ENCODE measurements around the gene MTFP1.

Gene MTFP1

GRCh38 chr22:30433773-30434172 is 8.2 kb downstream of the MTFP1 start:
- H3K4me3 ChIP-seq, result no peak overlapping the region
- H3K4me1 ChIP-seq, result peaks cover 23% of the 10 kb centered on the region
- H3K9me3 ChIP-seq, result peaks cover 11% of the 10 kb centered on the region; the same call in 1 of the 2 replicates
- no peak overlapping the region for H3K4me2 ChIP-seq
- H4K20me1 ChIP-seq, result 0 out of 2 replicates have a peak, but pooled peaks cover under 1% of the 10 kb centered on the region
- no peak overlapping the region for H3K9ac ChIP-seq
- no peaks in the 10 kb centered on the region for H3K27me3 ChIP-seq
- H3K27ac ChIP-seq, result no peak overlapping the region
- peaks cover 20% of the 10 kb centered on the region for H3K36me3 ChIP-seq
- no peak for TF ChIP-seq Cebpa-rat (IDR thresholded peaks at IDR 0.05)

DNA sequence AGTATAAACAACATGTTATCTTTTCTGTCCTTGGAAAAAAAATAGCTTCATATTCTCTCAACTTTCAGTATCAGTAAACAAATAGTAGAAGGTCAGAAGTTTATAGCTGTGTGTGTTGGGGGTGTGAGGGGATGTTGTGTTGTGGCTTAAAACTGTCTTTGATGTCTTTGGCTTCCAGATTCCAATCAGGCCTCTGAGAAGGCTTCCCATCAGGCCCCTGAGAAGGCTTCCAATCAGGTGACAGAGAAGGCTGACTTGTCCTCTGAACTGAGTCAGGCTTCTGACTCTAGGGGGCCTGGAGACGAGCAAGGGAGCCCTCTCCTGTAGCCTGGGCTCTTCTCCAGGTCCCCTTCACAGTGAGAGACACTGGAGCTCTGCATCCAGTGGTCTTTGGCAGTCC is 9.3 kb downstream of the MTFP1 start:
- Histone ChIP-seq H3K4me1 (peaks cover 23% of the 10 kb centered on the region), H3K27ac (peak overlapping the region; percentile 47), H3K4me3 (peak overlapping the region; percentile 39), H3K9ac (no peak overlapping the region), H3K36me3 (peaks cover 9% of the 10 kb centered on the region), H4K20me1 (no peaks in the 10 kb centered on the region), H3K27me3 (no peaks in the 10 kb centered on the region), H3K9me3 (peaks cover 11% of the 10 kb centered on the region; the same call in 1 of the 2 replicates), H3K4me2 (peak overlapping the region; percentile 67)
- no peak for TF ChIP-seq Cebpa-rat (IDR thresholded peaks at IDR 0.05)

- Histone ChIP-seq H3K36me3 (0 out of 2 replicates have a peak, but pooled peaks cover 5% of the 10 kb centered on the region), H3K4me2 (peak overlapping the region; percentile 67), H3K9me3 (peaks cover 11% of the 10 kb centered on the region; the same call in 1 of the 2 replicates), H3K9ac (no peak overlapping the region), H4K20me1 (no peaks in the 10 kb centered on the region), H3K27me3 (no peaks in the 10 kb centered on the region), H3K4me1 (peaks cover 23% of the 10 kb centered on the region), H3K27ac (peak overlapping the region; percentile 47), H3K4me3 (peak overlapping the region; percentile 39)
- TF ChIP-seq Cebpa-rat (IDR thresholded peaks at IDR 0.05), result no peak
Observed at GRCh38 chr22:30435674-30436126, 10.1 kb downstream of the MTFP1 start.

- H3K27ac ChIP-seq, result peak overlapping the region; percentile 47
- H3K4me3 ChIP-seq, result 0 out of 2 replicates have a peak overlapping the region, but pooled peaks have one; percentile 39
- H3K9me3 ChIP-seq, result peaks cover 11% of the 10 kb centered on the region; the same call in 1 of the 2 replicates
- H3K36me3 ChIP-seq, result 0 out of 2 replicates have a peak, but pooled peaks cover 5% of the 10 kb centered on the region
- H3K9ac ChIP-seq, result no peak overlapping the region
- H4K20me1 ChIP-seq, result no peaks in the 10 kb centered on the region
- H3K4me1 ChIP-seq, result peaks cover 27% of the 10 kb centered on the region
- H3K4me2 ChIP-seq, result peak overlapping the region; percentile 67
- TF ChIP-seq Cebpa-rat (IDR thresholded peaks at IDR 0.05), result no peak
- no peaks in the 10 kb centered on the region for H3K27me3 ChIP-seq
Observed at GRCh38 chr22:30436196-30436595, 10.6 kb downstream of the MTFP1 start.

GRCh38 chr22:30438559-30438958 is 13.0 kb downstream of the MTFP1 start:
- Histone ChIP-seq H3K36me3 (0 out of 2 replicates have a peak, but pooled peaks cover 5% of the 10 kb centered on the region), H3K27ac (no peak overlapping the region), H3K4me1 (peaks cover 51% of the 10 kb centered on the region), H4K20me1 (no peaks in the 10 kb centered on the region), H3K4me3 (no peak overlapping the region), H3K27me3 (0 out of 2 replicates have a peak, but pooled peaks cover 3% of the 10 kb centered on the region), H3K9me3 (peaks cover 11% of the 10 kb centered on the region; the same call in 1 of the 2 replicates), H3K9ac (no peak overlapping the region), H3K4me2 (no peak overlapping the region)
- TF ChIP-seq Cebpa-rat (IDR thresholded peaks at IDR 0.05), result no peak

DNA sequence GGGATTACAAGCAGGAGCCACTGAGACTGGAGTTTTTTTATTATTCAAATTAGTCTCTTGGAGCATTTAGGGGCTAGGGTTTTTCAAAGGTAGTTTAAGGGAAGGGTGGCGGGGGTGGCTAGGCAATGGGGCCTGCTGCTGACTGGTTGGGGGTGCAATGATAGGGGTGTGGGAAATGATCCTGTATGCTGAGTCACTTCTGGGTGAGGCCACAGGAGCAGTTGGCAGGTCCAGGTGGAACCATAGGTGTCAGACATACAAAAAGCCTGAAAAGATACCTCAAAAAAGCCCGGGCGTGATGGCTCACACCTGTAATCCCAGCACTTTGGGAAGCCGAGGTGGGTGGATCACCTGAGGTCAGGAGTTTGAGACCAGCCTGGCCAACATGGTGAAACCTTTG is 13.7 kb downstream of the MTFP1 start:
- Histone ChIP-seq H3K4me1 (peaks cover 53% of the 10 kb centered on the region), H3K27me3 (0 out of 2 replicates have a peak, but pooled peaks cover 7% of the 10 kb centered on the region)
- TF ChIP-seq Cebpa-rat (IDR thresholded peaks at IDR 0.05), result no peak

GRCh38 chr22:30439836-30440235 is 14.3 kb downstream of the MTFP1 start:
- Histone ChIP-seq H3K27me3 (0 out of 2 replicates have a peak, but pooled peaks cover 7% of the 10 kb centered on the region), H4K20me1 (no peaks in the 10 kb centered on the region), H3K36me3 (no peaks in the 10 kb centered on the region), H3K9ac (no peak overlapping the region), H3K4me1 (peaks cover 47% of the 10 kb centered on the region), H3K9me3 (peaks cover 11% of the 10 kb centered on the region; the same call in 1 of the 2 replicates), H3K4me2 (no peak overlapping the region), H3K4me3 (no peak overlapping the region), H3K27ac (no peak overlapping the region)
- no peak for TF ChIP-seq Cebpa-rat (IDR thresholded peaks at IDR 0.05)

More for the DNA sequence above, 13.7 kb downstream of the MTFP1 start:
- H3K9ac ChIP-seq, result no peak overlapping the region
- H3K4me3 ChIP-seq, result no peak overlapping the region
- H3K27ac ChIP-seq, result no peak overlapping the region
- no peaks in the 10 kb centered on the region for H4K20me1 ChIP-seq
- no peak overlapping the region for H3K4me2 ChIP-seq
- peaks cover 11% of the 10 kb centered on the region; the same call in 1 of the 2 replicates for H3K9me3 ChIP-seq
- 0 out of 2 replicates have a peak, but pooled peaks cover 2% of the 10 kb centered on the region for H3K36me3 ChIP-seq

- Histone ChIP-seq H4K20me1 (no peaks in the 10 kb centered on the region), H3K4me2 (no peak overlapping the region), H3K27me3 (0 out of 2 replicates have a peak, but pooled peaks cover 7% of the 10 kb centered on the region), H3K36me3 (no peaks in the 10 kb centered on the region), H3K4me3 (no peak overlapping the region), H3K9ac (no peak overlapping the region), H3K9me3 (no peaks in the 10 kb centered on the region), H3K4me1 (peaks cover 34% of the 10 kb centered on the region), H3K27ac (no peak overlapping the region)
- no peak for TF ChIP-seq Cebpa-rat (IDR thresholded peaks at IDR 0.05)
Observed at GRCh38 chr22:30441088-30441487, 15.5 kb downstream of the MTFP1 start.

DNA sequence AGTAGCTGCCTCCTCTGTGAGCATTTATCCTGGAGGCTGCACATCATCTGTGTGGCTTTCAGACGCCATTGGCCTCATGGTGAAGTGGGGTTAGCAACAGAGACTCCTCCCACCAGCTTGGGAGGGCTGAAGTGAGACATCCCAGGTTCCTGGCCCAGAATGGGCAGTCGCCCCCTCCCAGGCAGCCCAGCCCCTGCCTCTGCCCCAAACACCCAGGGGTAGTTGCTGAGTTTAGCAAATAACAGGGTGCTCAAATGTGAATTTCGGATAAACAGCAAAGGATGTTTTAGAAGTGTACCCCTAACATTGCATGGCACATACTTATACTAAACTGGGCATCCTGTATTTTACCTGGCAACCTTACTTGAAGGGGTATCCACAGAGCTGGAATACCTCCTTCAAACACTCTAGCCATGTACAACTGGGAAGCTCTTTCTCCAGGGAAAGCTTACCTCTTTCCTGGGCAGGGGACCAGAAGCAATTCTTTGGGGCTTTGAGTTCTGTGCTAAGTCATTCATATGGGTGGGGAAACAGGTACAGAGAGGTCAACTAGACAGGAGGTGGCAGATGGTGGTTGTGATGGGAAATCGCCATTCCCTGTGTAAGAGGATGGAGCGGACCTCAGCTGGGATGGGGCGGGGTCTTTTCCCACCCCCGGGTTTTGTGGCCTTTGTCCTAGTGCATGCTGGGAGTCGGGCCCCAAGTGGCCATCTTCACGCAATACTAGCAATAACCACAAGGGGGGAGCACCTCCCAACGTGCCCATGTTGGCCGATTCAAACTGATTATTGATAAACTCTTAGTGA is 19.3 kb downstream of the MTFP1 start:
- Histone ChIP-seq H3K9ac (no peak overlapping the region), H3K36me3 (no peaks in the 10 kb centered on the region), H3K4me3 (no peak overlapping the region), H4K20me1 (no peaks in the 10 kb centered on the region), H3K27ac (no peak overlapping the region), H3K4me1 (peaks cover 37% of the 10 kb centered on the region), H3K27me3 (0 out of 2 replicates have a peak, but pooled peaks cover 7% of the 10 kb centered on the region), H3K4me2 (no peak overlapping the region), H3K9me3 (no peaks in the 10 kb centered on the region)
- no peak for TF ChIP-seq Cebpa-rat (IDR thresholded peaks at IDR 0.05)
